Peyer's patch (tissue), 4 donors: ENCODE results near the gene SCAMP2. TPM values are rescaled to one million over a fixed set of nuclear protein-coding genes. Genes with fewer than 3 reads are reported as not detected.
"Not testable (repeated sequence)": the region's sequence is repeated elsewhere in the genome, so short reads cannot be mapped to it uniquely, and the experiment has no call there.

Experiments
- DNase-seq, 3 donors: peaks; one replicate each; pipeline ENCODE4 v3.0.0-alpha.2; 2017 to 2019
- H3K27ac ChIP-seq, 4 donors: fragments of 200-600 bp; sonication (generic); one replicate each; pipeline ENCODE4 v1.5.1; 2016 to 2019
- H3K27me3 ChIP-seq, 2 donors: fragments of 200-600 bp; sonication (generic); one replicate each; pipeline ENCODE4 v1.5.1; 2019
- H3K36me3 ChIP-seq, 3 donors: fragments of 200-600 bp; sonication (generic); one replicate each; pipeline ENCODE4 v1.5.1; 2016 to 2019
- H3K4me1 ChIP-seq, 4 donors: fragments of 200-600 bp; sonication (generic); one replicate each; pipeline ENCODE4 v1.5.1; 2016 to 2019
- H3K4me3 ChIP-seq, 4 donors: fragments of 200-600 bp; sonication (generic); 1 replicate in 3 of 4; 2 replicates in 1 of 4; pipeline ENCODE4 v1.5.1; 2016 to 2019; ENCODE audit warnings: mild to moderate bottlenecking in 1 of 4
- H3K9me3 ChIP-seq, 4 donors: fragments of 200-600 bp; sonication (generic); one replicate each; pipeline ENCODE4 v1.5.1; 2016 to 2019; ENCODE audit warnings: mild to moderate bottlenecking in 1 of 4
- CTCF ChIP-seq, 6 experiments: fragments of 450-650 bp in 4 of 6; fragments of 200-600 bp in 2 of 6; sonication (generic) in 1 of 6; IDR thresholded peaks; one replicate each; pipeline ENCODE4 v1.5.1; 2017 to 2019; ENCODE audit warnings: antibody characterized with exemption in 6 of 6, mild to moderate bottlenecking in 3 of 6, moderate library complexity in 1 of 6
- POLR2A ChIP-seq, 2 donors: fragments of 450-650 bp; IDR thresholded peaks; one replicate each; pipeline ENCODE4 v1.5.1; 2017; ENCODE audit warnings: antibody characterized with exemption in 2 of 2, mild to moderate bottlenecking in 2 of 2, moderate library complexity in 2 of 2
- total RNA-seq, 4 donors: library from RNA; depleted of rRNA; stranded (reverse); fragments of >200 nt; gene quantifications; one replicate each; pipeline ENCODE4 v1.1.0, GENCODE V29; 2016

SCAMP2 gene
- total RNA-seq, 4 donors from 2014 or later: 60.2 to 206 (median 151) TPM

GRCh38 chr15:74889883-74890664 lies 16.9 kb upstream of the SCAMP2 start, which contains the start of gene MPI:
MPI (plus strand) TSS chr15:74890042; CDS start chr15:74890074, 32 bp downstream.
- peak within 1 kb of the TSS; percentile 71 to 90 (median 86) for H3K27ac ChIP-seq
- peaks cover 0 to 13% (median 0%) of the 10 kb centered on the region in 3 donors for H3K36me3 ChIP-seq
- H3K4me3 ChIP-seq: peak within 1 kb of the TSS; percentile 61 to 89 (median 75)
- H3K27me3 ChIP-seq: no peaks in the 10 kb centered on the region
- peaks cover 0 to 40% (median 7%) of the 10 kb centered on the region in 4 donors for H3K4me1 ChIP-seq
- peak; percentile 83 to 93 (median 87) for DNase-seq
- no peaks in the 10 kb centered on the region for H3K9me3 ChIP-seq
- TF ChIP-seq POLR2A (IDR thresholded peaks at IDR 0.05): peak; percentile 51 to 74
- peak in 4 of 6 experiments; percentile 7 to 50 (median 37) for TF ChIP-seq CTCF (IDR thresholded peaks at IDR 0.05)

GRCh38 chr15:74889390-74889882 lies 16.3 kb upstream of the SCAMP2 start:
- H3K27ac ChIP-seq: peak overlapping the region; percentile 71 to 90 (median 86)
- no peak for TF ChIP-seq POLR2A (IDR thresholded peaks at IDR 0.05)
- TF ChIP-seq CTCF (IDR thresholded peaks at IDR 0.05): no peak
- peaks cover 0 to 40% (median 7%) of the 10 kb centered on the region in 4 donors for H3K4me1 ChIP-seq
- H3K4me3 ChIP-seq: peak overlapping the region; percentile 61 to 89 (median 75)
- H3K9me3 ChIP-seq: no peaks in the 10 kb centered on the region
- DNase-seq: peak in 1 of 3 donors; percentile 61
- peaks cover 0 to 13% (median 0%) of the 10 kb centered on the region in 3 donors for H3K36me3 ChIP-seq
- H3K27me3 ChIP-seq: no peaks in the 10 kb centered on the region

GRCh38 chr15:74888716-74889115 lies 15.6 kb upstream of the SCAMP2 start:
- Histone ChIP-seq H3K9me3 (no peaks in the 10 kb centered on the region), H3K36me3 (peaks cover 0 to 13% (median 0%) of the 10 kb centered on the region in 3 donors), H3K27ac (no peak overlapping the region), H3K4me3 (no peak overlapping the region), H3K4me1 (peaks cover 0 to 40% (median 7%) of the 10 kb centered on the region in 4 donors), H3K27me3 (no peaks in the 10 kb centered on the region)
- TF ChIP-seq CTCF (IDR thresholded peaks at IDR 0.05) (no peak), POLR2A (IDR thresholded peaks at IDR 0.05) (no peak)
- DNase-seq: peak in 1 of 3 donors; percentile 33

GRCh38 chr15:74887537-74888193 lies 14.5 kb upstream of the SCAMP2 start:
- not testable (repeated sequence) for H3K36me3 ChIP-seq, H3K9me3 ChIP-seq, H3K27me3 ChIP-seq, H3K27ac ChIP-seq, H3K4me3 ChIP-seq, DNase-seq
- H3K4me1 ChIP-seq: peaks cover 0 to 30% (median 5%) of the 10 kb centered on the region in 4 donors

GRCh38 chr15:74885461-74885860 lies 12.3 kb upstream of the SCAMP2 start:
- H3K9me3 ChIP-seq: no peaks in the 10 kb centered on the region
- H3K4me3 ChIP-seq: no peak overlapping the region
- no peaks in the 10 kb centered on the region for H3K27me3 ChIP-seq
- H3K4me1 ChIP-seq: peaks cover 0 to 10% (median 3%) of the 10 kb centered on the region in 4 donors
- TF ChIP-seq CTCF (IDR thresholded peaks at IDR 0.05): no peak
- no peak for TF ChIP-seq POLR2A (IDR thresholded peaks at IDR 0.05)
- no peaks in the 10 kb centered on the region for H3K36me3 ChIP-seq
- H3K27ac ChIP-seq: no peak overlapping the region
- no peak for DNase-seq
